Breast epithelium (tissue), 3 donors: Measurements from ENCODE around the gene HHATL.

Experiments used
- CTCF ChIP-seq, 3 donors: fragments of 450-650 bp; IDR thresholded peaks; one replicate each; pipeline ENCODE4 v1.5.1; 2016 to 2017; ENCODE audit warnings: antibody characterized with exemption in 3 of 3, mild to moderate bottlenecking in 3 of 3, moderate library complexity in 3 of 3
- POLR2A ChIP-seq: fragments of 450-650 bp; IDR thresholded peaks from one replicate; pipeline ENCODE4 v1.6.1; 2016; ENCODE audit warnings: antibody characterized with exemption, mild to moderate bottlenecking, moderate library complexity

DNA sequence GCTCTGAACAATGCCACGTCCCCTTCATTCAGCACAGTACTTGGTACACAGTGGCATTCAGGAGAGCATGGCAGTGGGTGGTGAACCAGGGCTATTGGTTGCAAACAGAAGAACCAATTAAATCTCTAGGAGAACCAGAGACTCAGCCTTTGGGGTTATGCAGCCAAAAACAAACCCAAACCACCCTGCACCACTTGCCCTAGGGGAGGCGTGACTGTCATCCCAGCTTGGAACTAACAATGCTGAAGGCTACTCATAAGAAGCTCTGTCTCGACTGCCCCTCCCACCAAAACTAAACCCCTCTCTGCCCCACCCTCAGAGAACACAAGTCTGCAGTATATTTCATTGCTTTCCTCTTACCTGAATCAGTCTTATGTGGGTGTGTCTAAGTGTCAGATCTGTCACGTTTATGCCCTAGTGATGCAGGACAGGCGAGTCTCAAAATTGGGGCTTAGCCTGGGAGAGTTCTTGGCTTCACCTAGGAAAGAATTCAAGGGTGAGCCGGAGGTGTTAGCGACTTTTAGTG lies 32.5 kb downstream of the HHATL start:
- TF ChIP-seq POLR2A = no peak
- TF ChIP-seq CTCF (IDR thresholded peaks at IDR 0.05) = no peak
